VCaP (cell line): ENCODE data around the gene UBTFL1.

ENCODE experiments used
- H3K27ac ChIP-seq: fragments of 450-650 bp; 2 replicates; pipeline ENCODE4 v1.5.1; 2017
- CTCF ChIP-seq: fragments of 450-650 bp; conservative IDR thresholded peaks from 2 replicates; pipeline ENCODE4 v1.5.1; 2017; ENCODE audit warnings: mild to moderate bottlenecking, moderate library complexity

Gene UBTFL1

GRCh38 chr11:90124946-90125345, 39.2 kb downstream of the UBTFL1 start:
- TF ChIP-seq CTCF: no peak
- no peak overlapping the region for H3K27ac ChIP-seq

GRCh38 chr11:90133560-90134477, 48.1 kb downstream of the UBTFL1 start:
- H3K27ac ChIP-seq: peak overlapping the region; percentile 89
- no peak for TF ChIP-seq CTCF

- TF ChIP-seq CTCF: no peak
- peak within 1 kb of the TSS; percentile 89 for H3K27ac ChIP-seq
These were observed 48.8 kb downstream of the UBTFL1 start, which contains the start of gene NAALAD2 for GRCh38 chr11:90134478-90135003. Gene NAALAD2, plus strand, starts transcription at chr11:90134663. Its CDS starts 96 bp downstream, at chr11:90134759.

- peak overlapping the region; percentile 89 for H3K27ac ChIP-seq
- TF ChIP-seq CTCF: no peak
These were observed 49.3 kb downstream of the UBTFL1 start for GRCh38 chr11:90135016-90135415.
